Chondrocyte (in vitro differentiated cells): ENCODE data around the gene GPR152. TPM values are rescaled to one million over a fixed set of nuclear protein-coding genes. Genes with fewer than 3 reads are reported as not detected.
"Not testable (repeated sequence)": the region's sequence is repeated elsewhere in the genome, so short reads cannot be mapped to it uniquely, and the experiment has no call there.

ENCODE experiments used
- DNase-seq: peaks from one replicate; pipeline ENCODE4 v3.0.0; 2021; ENCODE audit warnings: mixed read lengths, low spot score
- H3K27ac Mint-ChIP-seq: one replicate; pipeline ENCODE4 v1.8.0; 2021; ENCODE audit warnings: mild to moderate bottlenecking, moderate library complexity, mixed read lengths; ENCODE audit not compliant: unreplicated experiment
- H3K27me3 Mint-ChIP-seq: 2 replicates; pipeline ENCODE4 v1.8.0; 2021; ENCODE audit warnings: low read depth, mixed read lengths
- H3K36me3 Mint-ChIP-seq: 2 replicates; pipeline ENCODE4 v1.8.0; 2021; ENCODE audit warnings: low read depth, mixed read lengths
- H3K4me1 Mint-ChIP-seq: 2 replicates; pipeline ENCODE4 v1.8.0; 2021; ENCODE audit warnings: low read depth, mild to moderate bottlenecking, mixed read lengths
- H3K4me3 Mint-ChIP-seq: one replicate; pipeline ENCODE4 v1.8.0; 2021; ENCODE audit warnings: mild to moderate bottlenecking, moderate library complexity, mixed read lengths; ENCODE audit not compliant: unreplicated experiment
- H3K9me3 Mint-ChIP-seq: 2 replicates; pipeline ENCODE4 v1.8.0; 2021; ENCODE audit warnings: low read depth, mixed read lengths
- CTCF ChIP-seq: fragments of 200-600 bp; sonication (generic); IDR thresholded peaks from 2 replicates; pipeline ENCODE4 v1.5.0; 2021; ENCODE audit warnings: antibody characterized with exemption, mild to moderate bottlenecking, moderate library complexity
- total RNA-seq: library from RNA; stranded (reverse); gene quantifications from 3 replicates; pipeline ENCODE4 v1.2.1, GENCODE V29; 2021

Gene GPR152
- total RNA-seq, 1 donor from 2014 or later, result not detected

- no peak for DNase-seq
- Mint-ChIP-seq H3K36me3 (no peaks in the 10 kb centered on the region), H3K9me3 (no peaks in the 10 kb centered on the region), H3K4me1 (peaks cover 31% of the 10 kb centered on the region), H3K4me3 (peak overlapping the region; percentile 84), H3K27ac (peak overlapping the region; percentile 77), H3K27me3 (no peaks in the 10 kb centered on the region)
- TF ChIP-seq CTCF, result no peak
Measured at GRCh38 chr11:67468056-67468455, 15.5 kb upstream of the GPR152 start.

GRCh38 chr11:67466962-67467771 lies 14.6 kb upstream of the GPR152 start:
- Mint-ChIP-seq H3K4me3 (peak overlapping the region; percentile 84), H3K9me3 (no peaks in the 10 kb centered on the region), H3K4me1 (peaks cover 31% of the 10 kb centered on the region), H3K36me3 (no peaks in the 10 kb centered on the region), H3K27me3 (no peaks in the 10 kb centered on the region), H3K27ac (peak overlapping the region; percentile 51)
- no peak for TF ChIP-seq CTCF
- peak; percentile 90 for DNase-seq

- DNase-seq, result no peak
- no peaks in the 10 kb centered on the region for H3K27me3 Mint-ChIP-seq
- no peaks in the 10 kb centered on the region for H3K9me3 Mint-ChIP-seq
- no peak for TF ChIP-seq CTCF
- peaks cover 31% of the 10 kb centered on the region for H3K4me1 Mint-ChIP-seq
- no peak overlapping the region for H3K4me3 Mint-ChIP-seq
- H3K36me3 Mint-ChIP-seq, result no peaks in the 10 kb centered on the region
- H3K27ac Mint-ChIP-seq, result no peak overlapping the region
Measured at GRCh38 chr11:67466367-67466766, 13.8 kb upstream of the GPR152 start.

GRCh38 chr11:67465530-67465929 lies 13.0 kb upstream of the GPR152 start:
- peak overlapping the region; percentile 6 for H3K27ac Mint-ChIP-seq
- H3K9me3 Mint-ChIP-seq, H3K36me3 Mint-ChIP-seq, H3K27me3 Mint-ChIP-seq, DNase-seq, H3K4me3 Mint-ChIP-seq: not testable (repeated sequence)
- peaks cover 31% of the 10 kb centered on the region for H3K4me1 Mint-ChIP-seq

GRCh38 chr11:67465189-67465510 lies 12.6 kb upstream of the GPR152 start:
- no peaks in the 10 kb centered on the region for H3K36me3 Mint-ChIP-seq
- no peak for DNase-seq
- peaks cover 31% of the 10 kb centered on the region for H3K4me1 Mint-ChIP-seq
- no peaks in the 10 kb centered on the region for H3K9me3 Mint-ChIP-seq
- H3K27ac Mint-ChIP-seq, result peak overlapping the region; percentile 6
- H3K4me3 Mint-ChIP-seq, result peak overlapping the region; percentile 72
- no peaks in the 10 kb centered on the region for H3K27me3 Mint-ChIP-seq
- TF ChIP-seq CTCF, result no peak
